ENCODE data around the gene ART3.

ART3 gene

DNA sequence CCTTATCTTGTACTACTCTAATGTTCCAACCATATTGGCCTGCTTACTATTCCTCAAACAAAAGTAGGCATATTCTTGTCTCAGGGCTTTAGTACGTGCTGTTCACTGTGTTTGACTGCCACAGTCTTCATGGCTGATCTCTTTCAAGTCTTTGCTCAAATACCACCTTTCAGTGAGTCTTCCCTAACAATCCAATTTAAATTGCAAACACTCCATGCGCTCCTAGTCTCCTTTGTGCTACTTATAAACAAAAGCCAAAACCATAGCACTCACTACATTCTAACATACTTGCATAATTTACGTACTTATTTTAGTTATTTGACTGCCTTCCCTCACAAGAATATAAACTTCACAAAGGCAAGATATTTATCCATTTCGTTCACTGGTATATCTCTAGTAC is 1.7 kb upstream of the ART3 start:
- no peak for DNase-seq (ENCODE audit: low spot score)

DNA sequence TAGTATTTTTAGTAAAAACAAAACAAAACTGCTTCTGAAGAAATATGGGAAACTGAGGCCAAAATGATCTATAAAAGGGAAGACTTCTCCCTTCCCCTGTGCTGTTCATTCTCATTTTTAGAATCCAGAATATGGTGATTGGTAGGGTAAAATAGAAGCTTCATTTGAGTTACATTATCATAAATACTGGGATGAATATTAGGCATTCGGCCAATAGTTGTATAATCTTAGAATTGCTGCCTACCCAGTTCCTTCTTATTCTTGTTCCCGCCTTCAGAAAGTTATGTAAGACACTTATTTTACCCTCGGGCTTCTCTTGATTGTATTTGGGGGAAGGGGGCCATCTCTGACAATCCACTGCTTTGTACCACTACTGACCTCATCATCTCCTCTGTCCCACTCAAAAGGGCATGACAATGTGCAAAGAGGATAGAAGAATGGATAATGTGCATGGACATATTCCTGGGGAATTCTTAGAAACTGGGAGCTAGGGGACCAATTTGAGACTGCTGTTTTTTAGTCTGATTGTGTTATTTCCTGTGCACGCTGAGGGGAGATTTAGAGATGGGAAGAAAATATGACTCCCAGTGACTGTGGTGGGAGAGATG is 588 bp downstream of the ART3 start:
- no peak for DNase-seq (ENCODE audit: low spot score)

DNA sequence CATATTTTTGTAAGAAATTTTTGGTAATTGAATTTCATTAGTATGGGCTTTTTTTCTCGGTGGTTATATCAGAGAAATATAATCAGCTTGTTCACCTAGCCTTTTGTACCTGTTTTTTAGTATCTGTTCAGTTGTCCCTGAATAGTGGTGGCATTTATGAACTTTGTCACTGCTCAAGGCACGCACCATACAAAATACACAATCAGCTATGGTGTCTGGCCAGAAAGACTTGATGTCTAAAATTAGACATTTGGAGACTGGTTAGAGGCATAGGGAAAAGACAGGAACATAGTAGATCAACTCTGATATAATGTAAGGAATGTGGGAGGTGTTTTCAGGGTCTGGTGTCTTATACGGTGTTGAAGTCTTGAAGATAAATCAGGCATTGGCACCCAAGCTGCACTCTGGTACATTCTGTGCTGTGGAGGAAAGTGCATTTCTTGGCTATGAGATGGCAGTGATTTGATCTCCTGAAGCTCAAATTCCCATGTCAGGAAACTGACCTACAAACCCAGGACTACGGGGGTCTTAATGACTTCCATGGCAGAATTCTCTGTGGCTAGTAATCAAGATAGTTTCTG is 3.6 kb downstream of the ART3 start:
- no peak for DNase-seq (ENCODE audit: low spot score)

DNA sequence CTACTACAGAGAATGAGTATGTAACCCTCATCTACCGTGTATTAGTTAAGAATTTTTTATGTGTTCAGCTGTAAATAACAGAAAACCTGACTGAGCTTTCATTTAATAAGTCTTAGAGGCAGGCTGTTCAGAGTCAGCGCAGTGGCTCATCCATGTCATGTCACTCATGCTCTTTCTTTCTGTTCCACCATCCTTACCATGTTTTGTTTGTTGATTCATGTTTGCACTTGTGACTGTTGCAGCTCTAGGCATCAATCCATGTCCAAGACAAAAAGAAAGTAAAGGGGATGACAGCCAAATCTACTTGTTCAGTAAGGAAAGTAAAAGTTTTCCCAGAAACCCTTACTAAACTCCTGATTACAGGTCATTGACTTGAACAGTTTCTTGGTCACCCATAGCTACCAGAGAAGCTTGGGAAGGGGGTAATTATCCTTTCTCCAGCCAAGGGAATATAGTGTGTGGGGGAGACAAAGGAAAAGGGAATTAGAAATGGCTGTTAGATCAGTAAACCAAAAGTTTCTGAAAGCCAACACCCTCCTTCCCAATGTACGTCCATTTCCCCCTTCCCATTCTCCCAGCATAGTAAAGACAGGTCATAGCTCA is 9.0 kb downstream of the ART3 start:
- DNase-seq (ENCODE audit: low spot score): no peak

DNA sequence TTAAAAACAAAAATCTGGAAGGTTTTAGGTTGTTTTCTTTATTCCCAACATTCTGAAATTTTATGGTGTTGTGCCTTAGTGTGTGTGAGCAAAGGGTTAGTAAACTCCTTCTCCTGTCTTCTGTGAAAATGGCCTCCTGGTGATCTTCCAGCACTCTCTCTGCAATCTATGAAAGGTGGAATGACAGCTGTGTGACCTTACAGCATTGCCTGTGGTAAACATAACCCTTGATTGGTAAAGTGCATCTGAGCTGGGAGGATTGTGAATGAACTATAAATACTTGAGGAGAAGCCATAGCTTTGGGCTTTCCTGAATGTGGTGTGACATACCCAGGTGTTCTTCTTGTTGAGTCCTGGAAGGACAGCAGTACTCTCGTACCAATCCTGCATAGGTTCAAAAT is 10.0 kb downstream of the ART3 start:
- DNase-seq (ENCODE audit: low spot score): no peak

DNA sequence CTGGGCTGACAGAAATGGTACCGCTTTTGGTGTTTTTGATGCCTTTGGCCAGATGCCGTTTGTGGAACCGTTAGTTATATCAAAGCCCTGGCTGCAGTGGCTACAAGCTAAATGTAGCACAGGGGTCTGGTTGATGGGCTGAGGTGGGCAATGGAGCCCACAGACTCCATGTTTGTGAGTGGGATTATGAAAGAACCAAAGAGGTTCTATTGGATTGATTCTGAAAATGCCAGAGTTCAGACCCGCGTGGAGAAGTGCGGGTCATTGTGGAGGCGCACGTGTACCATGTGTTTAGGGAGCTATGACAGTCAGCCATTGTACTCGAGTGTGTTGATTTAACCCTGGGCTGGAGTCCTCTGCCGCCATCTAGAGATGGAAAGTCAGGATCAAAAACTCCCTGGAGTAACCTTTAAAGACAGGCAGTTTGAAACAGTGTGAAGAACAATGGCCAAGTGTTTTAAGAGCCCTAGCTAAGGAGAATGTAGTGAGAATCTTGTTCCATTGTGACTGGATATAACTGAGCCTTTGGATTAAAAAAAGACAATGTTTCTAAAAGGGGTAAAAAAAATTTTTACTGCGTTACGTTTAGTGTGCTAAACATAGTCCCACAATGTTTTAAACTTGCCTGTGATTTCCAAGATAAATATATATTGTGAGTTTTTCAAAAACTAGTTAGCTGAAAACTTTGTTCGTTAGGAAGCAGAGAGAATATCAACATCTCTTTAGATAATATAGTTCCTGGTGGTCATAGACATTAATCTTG is 12.7 kb downstream of the ART3 start:
- DNase-seq (ENCODE audit: low spot score): peak; percentile 39

DNA sequence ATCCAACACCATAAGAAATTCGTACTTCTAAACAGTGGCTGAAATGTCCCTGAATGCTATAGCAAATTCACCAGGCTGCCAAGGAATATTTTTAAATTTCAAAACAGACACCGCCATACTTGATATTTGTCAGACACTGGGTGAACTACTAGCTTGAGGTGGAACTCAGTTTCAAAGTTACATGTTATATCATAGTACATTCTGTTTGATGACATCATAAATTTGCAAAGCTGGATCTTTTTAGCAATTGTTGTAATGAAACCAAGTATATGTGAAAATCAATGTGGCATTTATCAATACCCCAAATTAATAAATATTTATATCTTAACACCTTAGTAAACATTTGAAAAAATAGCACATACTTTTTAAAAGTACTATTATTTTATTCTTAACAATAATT is 14.2 kb downstream of the ART3 start:
- no peak for DNase-seq (ENCODE audit: low spot score)

DNA sequence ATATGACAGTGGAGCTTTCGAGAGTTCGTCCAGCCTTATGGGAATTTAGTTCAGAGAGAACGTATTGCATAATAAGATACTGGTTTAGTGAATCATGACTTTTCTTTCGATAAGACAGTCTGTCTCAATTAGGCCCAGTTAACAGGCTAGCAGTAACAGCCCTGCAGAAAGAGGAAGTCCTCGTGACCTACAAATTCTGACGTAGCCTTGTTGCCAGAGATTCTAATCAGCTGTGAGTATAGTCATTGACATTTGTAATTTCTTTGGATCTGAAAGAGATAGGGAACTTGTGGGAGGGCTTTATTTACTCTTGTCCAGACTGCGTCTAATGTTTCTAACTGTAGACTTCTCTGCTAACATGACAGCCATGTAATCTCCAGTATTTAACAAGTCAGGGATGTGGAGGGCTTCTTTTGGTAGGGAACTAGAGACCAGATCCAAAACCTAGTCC is 15.8 kb downstream of the ART3 start:
- DNase-seq (ENCODE audit: low spot score): no peak

DNA sequence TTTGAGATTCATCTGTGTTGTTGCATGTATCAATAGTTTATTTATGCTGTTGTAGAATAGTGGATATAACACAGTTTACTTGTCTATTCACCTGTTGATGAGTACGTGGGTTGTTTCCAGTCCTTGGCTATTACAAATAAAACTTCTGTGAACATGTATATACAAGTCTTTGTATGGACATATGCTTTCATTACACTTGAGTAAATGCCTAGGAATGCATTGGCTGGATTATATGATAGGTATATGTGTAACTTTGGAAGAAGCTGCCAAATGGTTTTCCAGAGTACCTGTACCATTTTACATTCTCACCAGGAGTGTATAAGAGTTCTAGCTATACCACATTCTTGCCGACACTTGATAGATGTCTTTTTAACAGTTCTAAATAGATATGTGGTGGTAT is 16.5 kb downstream of the ART3 start:
- no peak for DNase-seq (ENCODE audit: low spot score)

DNA sequence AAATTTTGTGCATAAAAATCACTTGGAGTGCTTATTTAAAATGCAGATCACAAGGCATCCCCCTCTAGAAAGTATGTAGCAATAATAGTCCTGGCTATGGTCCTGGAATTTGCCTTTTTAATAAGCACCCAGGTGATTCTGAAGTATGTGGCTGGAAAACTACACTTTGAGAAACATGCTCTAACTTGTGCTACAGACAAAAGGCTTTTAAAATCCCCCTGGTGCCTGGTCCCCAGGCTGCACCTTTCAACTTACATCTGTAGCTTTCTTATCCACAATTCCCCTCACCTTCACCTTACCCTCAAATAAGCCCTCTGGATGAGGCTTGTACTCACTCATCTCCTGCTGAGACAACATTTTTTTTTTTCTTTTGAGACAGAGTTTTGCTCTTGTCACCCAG is 21.1 kb downstream of the ART3 start:
- DNase-seq (ENCODE audit: low spot score): no peak

DNA sequence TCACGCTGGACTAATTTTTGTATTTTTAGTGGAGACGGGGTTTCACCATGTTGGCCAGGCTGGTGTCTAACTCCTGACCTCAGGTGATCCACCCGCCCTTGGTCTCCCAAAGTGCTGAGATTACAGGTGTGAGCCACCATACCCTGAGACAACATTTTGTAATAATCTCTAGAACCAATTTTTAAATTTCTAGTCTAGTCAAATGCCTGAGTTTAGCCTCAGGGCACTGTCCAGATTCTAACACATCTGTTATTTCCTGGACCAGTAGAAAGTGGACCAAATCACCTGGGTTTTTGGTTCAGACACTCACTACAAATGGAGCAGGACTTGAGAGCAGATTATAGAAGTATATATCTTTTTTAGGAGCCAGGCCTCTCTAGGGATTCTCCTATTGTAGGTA is 21.6 kb downstream of the ART3 start:
- DNase-seq (ENCODE audit: low spot score): no peak

DNA sequence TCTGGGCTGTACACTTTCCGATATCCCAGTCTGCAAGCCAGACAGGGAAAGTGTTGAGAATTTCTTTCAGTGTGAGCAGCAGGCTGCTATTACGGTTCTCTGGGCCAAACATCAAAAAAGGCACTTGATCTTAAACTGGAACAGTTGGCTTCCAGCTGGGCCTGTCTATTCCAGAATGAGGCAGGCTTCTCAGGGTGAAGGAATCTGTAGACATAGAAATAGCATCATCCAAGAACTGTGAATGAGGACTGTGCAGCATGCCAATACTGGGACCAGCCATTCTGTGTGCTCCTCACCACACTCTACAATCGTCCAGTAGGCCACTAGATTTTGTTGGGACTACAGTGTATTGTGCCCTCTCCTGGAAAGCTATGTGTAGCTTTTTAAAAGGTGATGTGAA is 31.1 kb downstream of the ART3 start:
- no peak for DNase-seq (ENCODE audit: low spot score)

DNA sequence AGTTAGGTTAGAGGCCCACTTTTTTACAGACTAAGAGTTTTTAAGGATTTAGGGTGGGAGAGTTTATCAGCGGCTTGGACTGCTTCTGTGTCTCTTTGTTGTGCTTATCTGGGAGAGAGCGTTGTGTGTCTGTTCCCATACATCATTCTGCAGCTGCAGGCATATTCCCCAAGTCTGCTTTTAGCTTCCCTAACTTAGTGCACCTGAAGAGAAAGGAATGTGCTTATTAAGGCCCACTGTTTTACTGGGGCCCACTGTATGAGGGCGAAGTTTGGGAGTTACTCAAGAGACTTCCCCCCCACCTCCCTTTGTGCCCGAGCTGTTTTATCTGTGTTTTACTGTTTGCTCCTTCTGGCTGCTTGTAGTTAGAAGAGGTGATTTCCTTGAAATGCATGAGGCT is 31.9 kb downstream of the ART3 start:
- no peak for DNase-seq (ENCODE audit: low spot score)

DNA sequence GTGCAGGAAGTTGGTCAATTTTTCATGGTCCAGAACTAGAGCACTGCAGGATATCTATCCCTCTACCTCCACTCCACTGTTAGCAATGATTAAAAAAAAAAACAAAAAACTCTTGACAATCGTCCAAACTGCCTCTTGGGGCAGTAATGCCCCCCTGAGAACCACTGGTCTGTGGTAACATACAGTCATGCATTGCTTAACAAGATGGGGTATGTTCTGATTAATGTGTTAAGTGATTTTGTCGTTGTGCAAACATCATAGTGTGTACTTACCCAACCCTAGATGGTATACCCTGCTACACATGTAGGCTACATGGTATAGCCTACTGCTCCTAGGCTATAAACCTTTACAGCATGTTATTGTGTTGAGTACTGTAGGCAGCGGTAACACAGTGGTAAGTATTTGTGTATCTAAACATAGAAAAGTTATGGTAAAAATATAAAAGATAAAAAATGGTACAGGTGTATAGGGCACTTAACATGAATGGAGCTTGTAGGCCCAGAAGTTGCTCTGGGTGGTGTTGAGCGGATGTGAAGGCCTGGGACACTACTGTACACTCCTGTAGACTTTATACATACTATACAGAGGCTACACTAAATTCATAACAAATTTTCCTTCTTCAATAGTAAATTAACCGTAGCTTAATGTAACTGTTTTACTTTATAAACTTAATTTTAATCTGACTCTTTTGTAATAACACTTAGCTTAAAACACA is 34.1 kb downstream of the ART3 start:
- DNase-seq (ENCODE audit: low spot score): no peak

DNA sequence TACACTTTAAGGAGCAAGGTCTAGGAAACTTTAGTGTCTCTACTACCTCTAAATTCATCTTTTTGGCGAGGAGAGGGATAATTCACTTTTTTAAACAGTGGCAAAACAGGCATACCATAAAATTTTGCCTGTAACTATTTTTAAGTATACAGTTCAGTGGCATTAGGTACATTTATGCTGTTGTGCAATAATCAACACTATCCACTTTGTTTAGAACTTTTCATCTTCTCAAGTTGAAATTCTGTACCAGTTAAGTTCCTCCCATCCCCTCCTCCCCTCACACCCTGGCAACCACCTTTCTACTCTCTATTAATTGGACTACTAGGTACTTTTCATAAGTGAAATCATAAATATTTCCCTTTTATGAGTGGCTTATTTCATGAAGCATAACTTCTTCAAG is 42.3 kb downstream of the ART3 start:
- no peak for DNase-seq (ENCODE audit: low spot score)

DNA sequence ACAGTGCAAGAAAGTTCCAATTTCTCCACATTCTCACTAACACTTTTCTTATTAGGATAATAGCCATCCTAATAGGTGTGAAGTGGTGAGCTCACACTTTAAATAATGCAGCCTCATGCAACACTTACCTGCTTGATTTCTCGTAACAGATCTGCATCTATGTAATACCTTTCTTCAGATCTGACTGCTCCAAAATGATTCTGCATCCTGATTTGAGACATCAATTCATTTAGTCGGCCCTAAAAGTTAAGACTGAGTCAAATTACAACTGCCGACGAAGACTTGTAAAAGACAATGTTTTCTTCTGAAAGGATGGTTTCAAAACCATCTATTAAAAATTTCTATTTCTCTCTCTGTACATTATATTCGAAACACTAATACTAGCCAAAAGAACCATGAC is 43.0 kb downstream of the ART3 start:
- no peak for DNase-seq (ENCODE audit: low spot score)

DNA sequence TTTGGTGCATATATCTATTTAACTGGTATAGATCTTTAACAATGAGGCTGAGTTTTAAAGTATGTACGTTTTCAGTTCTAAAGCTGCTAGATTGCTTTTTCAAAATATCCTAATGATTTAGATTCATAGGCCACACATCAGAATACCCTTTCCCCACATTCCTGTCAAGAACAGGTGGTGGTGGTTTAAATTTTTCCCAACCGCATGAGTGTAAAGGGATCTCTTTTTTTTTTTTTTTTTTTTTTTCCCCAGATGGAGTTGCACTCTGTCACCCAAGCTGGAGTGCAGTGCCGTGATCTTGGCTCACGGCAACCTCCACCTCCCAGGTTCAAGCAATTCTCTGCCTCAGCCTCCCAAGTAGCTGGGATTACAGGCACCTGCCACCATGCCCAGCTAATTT is 45.7 kb downstream of the ART3 start:
- no peak for DNase-seq (ENCODE audit: low spot score)

DNA sequence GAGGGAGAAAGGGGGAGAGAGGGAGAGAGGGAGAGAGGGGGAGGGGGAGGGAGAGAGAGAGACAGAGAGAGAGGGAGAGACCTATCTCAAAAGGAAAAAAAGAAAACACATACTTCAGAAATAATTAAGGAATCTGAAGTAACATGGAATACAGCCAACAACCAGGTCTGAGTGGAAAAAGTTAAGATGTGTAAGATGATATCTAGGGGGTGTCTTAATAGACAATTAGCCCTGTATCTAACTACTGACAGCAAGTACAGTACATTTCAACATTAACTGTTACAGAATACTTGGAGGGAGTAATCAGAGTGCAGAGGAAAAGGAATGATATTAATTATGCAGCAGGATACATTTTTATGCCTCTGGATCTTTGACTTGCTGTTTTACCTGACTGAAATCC is 51.3 kb downstream of the ART3 start:
- DNase-seq (ENCODE audit: low spot score): no peak

DNA sequence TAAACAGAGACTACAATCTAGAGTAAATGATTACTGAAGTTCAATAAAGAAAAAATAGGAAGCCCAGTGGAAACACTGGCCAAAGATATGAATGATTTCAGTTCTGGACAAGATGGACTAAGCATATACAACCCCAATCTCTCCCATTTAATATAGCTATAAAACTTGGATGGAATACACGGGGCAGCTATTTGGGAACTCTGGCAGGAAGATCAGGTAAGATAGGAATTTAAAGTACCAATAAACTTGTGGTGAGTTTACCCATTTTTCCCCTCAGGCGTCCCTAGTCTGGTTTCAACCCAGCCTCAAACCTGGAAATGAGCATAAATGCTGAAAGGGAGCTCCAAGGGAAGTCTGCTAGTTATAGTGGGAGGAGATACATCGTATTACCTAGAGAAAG is 53.2 kb downstream of the ART3 start:
- no peak for DNase-seq (ENCODE audit: low spot score)

DNA sequence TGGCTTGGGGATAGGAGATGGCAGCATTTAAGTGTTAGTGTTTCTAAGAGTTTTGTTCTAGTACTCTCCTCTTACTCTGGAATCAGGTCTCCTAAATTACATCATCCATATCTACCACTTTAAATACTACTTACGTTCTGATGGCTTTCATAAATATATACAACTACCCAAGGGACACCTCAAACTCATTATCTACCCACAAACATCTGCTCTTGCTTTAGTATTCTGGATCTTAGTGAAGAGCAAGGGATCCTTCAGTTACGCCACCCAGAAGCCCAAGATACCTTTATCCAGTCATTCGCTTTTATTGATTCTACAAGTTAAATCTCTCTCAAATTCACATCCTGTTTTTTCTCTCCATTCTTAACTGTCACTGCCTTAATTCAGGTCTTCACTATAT is 66.7 kb downstream of the ART3 start:
- DNase-seq (ENCODE audit: low spot score): no peak

DNA sequence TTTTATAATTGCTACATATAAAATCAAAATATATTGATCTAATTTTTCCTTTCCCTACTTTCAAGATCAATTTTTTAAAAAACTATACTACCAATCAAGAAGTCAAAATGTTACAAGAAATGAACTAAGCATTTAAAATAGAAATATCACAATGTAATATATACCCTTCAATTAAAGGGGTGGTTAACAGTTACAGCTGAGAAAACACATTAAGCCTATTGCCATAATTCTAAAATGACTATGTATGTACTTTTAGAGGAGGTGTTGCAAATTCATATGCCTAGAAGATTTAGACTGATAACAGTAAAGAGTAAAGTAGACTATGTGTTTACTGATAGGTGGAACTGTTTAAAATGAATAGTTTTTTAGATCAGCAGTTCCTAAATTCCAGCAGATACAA is 70.0 kb downstream of the ART3 start:
- DNase-seq (ENCODE audit: low spot score): no peak

DNA sequence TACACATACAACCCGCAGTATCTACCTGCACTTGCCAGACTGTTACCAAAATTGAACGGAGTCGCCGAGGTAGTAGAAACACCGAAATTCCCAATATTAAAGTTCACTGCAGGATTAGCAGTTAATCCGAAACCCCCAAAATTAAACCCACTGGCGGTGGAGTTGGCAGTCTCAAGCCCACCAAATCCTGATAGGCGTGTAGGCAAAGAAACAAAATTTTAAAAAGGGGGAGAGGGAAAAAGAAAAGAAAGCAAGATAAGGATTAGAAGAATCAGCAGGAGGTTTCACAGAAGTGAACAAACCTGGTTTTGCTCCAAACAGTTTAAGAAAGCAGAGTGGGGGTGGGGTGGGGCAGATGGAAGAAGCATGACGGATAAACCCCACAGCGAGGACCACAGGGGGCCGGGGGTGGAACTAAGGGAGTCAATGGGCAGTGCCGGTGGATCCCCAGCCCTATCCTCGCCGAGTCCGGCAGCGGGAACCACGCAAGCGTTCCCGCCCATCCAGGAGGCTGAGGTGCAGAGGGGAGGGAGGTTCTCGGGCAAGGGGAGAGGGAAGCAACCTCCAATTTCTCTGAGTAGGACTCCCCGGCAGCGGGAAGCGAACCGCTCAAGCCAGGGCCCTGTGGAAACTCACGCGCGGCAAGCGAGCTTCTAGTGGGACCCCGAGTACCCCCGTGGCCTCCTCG is 73.1 kb downstream of the ART3 start:
- DNase-seq (ENCODE audit: low spot score): peak; percentile 68
